WTC11 (cell line): Measurements from ENCODE around the gene C1QTNF8. TPM values are rescaled to one million over a fixed set of nuclear protein-coding genes. Genes with fewer than 3 reads are reported as not detected.

Experiments used
- ATAC-seq: fragments of 200-7000 bp; cut with Tn5 transposase; 2 replicates; pipeline ENCODE4 v1.10.0; 2021; ENCODE audit warnings: mild to moderate bottlenecking, moderate library complexity
- CTCF ChIA-PET: fragments of 300-600 bp; sonication (Branson Sonifier 250); formaldehyde crosslinking; loops from one replicate; lab custom pipeline; 2021; ENCODE audit warnings: antibody characterized with exemption; lab: Charles Lee
- POLR2A ChIA-PET: fragments of 350-600 bp; sonication (Branson Sonifier 250); formaldehyde crosslinking; loops from one replicate; lab custom pipeline; 2021; ENCODE audit warnings: antibody characterized with exemption; lab: Charles Lee
- DNase-seq: peaks from one replicate; pipeline ENCODE4 v3.0.0; 2021; ENCODE audit warnings: low spot score
- H3K27ac Mint-ChIP-seq: 2 replicates; pipeline ENCODE4 v1.8.0; 2021; ENCODE audit warnings: mixed read lengths
- H3K27me3 Mint-ChIP-seq: 2 replicates; pipeline ENCODE4 v1.8.0; 2021; ENCODE audit warnings: low read depth, mild to moderate bottlenecking, moderate library complexity, mixed read lengths
- H3K36me3 Mint-ChIP-seq: 2 replicates; pipeline ENCODE4 v1.8.0; 2021; ENCODE audit warnings: mixed read lengths
- H3K4me1 Mint-ChIP-seq: 2 replicates; pipeline ENCODE4 v1.8.0; 2022; ENCODE audit warnings: mixed read lengths
- H3K4me3 Mint-ChIP-seq: 2 replicates; pipeline ENCODE4 v1.8.0; 2021; ENCODE audit warnings: mild to moderate bottlenecking, moderate library complexity, mixed read lengths
- H3K9me3 Mint-ChIP-seq: 2 replicates; pipeline ENCODE4 v1.8.0; 2021; ENCODE audit warnings: mixed read lengths
- CBFB ChIP-seq: sonication (generic); formaldehyde crosslinking; IDR thresholded peaks from 2 replicates; pipeline ENCODE4 v1.8.1; 2022; ENCODE audit warnings: mild to moderate bottlenecking, low read depth, missing genetic modification reagents
- FOXP1 ChIP-seq: sonication (generic); formaldehyde crosslinking; IDR thresholded peaks from 2 replicates; pipeline ENCODE4 v1.8.0; 2022; ENCODE audit warnings: missing genetic modification reagents, mild to moderate bottlenecking, moderate library complexity, borderline replicate concordance
- GTF2I ChIP-seq: fragments of 250-450 bp; sonication (Bioruptor Pico); conservative IDR thresholded peaks from 2 replicates; pipeline ENCODE4 v1.4.0; 2021; ENCODE audit warnings: mild to moderate bottlenecking
- HMGA2 ChIP-seq: fragments of 250-450 bp; sonication (Bioruptor Pico); IDR thresholded peaks from 2 replicates; pipeline ENCODE4 v1.4.0; 2021; ENCODE audit warnings: mild to moderate bottlenecking, moderate library complexity
- JUN ChIP-seq: sonication (generic); formaldehyde crosslinking; IDR thresholded peaks from 2 replicates; pipeline ENCODE4 v1.8.0; 2023; ENCODE audit warnings: mild to moderate bottlenecking, missing genetic modification reagents
- MXD4 ChIP-seq: fragments of 250-450 bp; sonication (Bioruptor Pico); IDR thresholded peaks from 2 replicates; pipeline ENCODE4 v1.8.0; 2021; ENCODE audit warnings: mild to moderate bottlenecking, moderate library complexity, borderline replicate concordance
- NR3C1 ChIP-seq: sonication (generic); formaldehyde crosslinking; conservative IDR thresholded peaks from 2 replicates; pipeline ENCODE4 v1.8.1; 2023; ENCODE audit warnings: low read depth, mild to moderate bottlenecking, missing genetic modification reagents
- OVOL2 ChIP-seq: fragments of 250-450 bp; sonication (Bioruptor Pico); IDR thresholded peaks from 2 replicates; pipeline ENCODE4 v1.9.0; 2021; ENCODE audit warnings: mild to moderate bottlenecking, borderline replicate concordance
- ZNF121 ChIP-seq: sonication (generic); formaldehyde crosslinking; IDR thresholded peaks from 2 replicates; pipeline ENCODE4 v1.8.0; 2023; ENCODE audit warnings: missing genetic modification reagents
- ZNF138 ChIP-seq: sonication (generic); formaldehyde crosslinking; conservative IDR thresholded peaks from 2 replicates; pipeline ENCODE4 v1.8.1; 2022; ENCODE audit warnings: mild to moderate bottlenecking, moderate library complexity, missing genetic modification reagents
- ZNF671 ChIP-seq: fragments of 250-450 bp; sonication (Bioruptor Pico); IDR thresholded peaks from 2 replicates; pipeline ENCODE4 v1.8.0; 2021; ENCODE audit warnings: mild to moderate bottlenecking
- total RNA-seq: library from RNA; stranded (reverse); gene quantifications from 3 replicates; pipeline ENCODE4 v1.2.3, GENCODE V29; 2021
- TF ChIP-seq, protein P1 (sequence below): sonication (generic); formaldehyde crosslinking; IDR thresholded peaks from 2 replicates; pipeline ENCODE4 v1.8.0; 2022; ENCODE audit warnings: missing genetic modification reagents
- TF ChIP-seq, protein P2 (sequence below): fragments of 250-450 bp; sonication (Bioruptor Pico); IDR thresholded peaks from 2 replicates; pipeline ENCODE4 v1.9.0; 2021; ENCODE audit warnings: mild to moderate bottlenecking, borderline replicate concordance
- TF ChIP-seq, protein P3 (sequence below): sonication (generic); formaldehyde crosslinking; IDR thresholded peaks from 2 replicates; pipeline ENCODE4 v1.8.1; 2023; ENCODE audit warnings: mild to moderate bottlenecking, moderate library complexity, missing genetic modification reagents
- TF ChIP-seq, protein P4 (sequence below): sonication (generic); formaldehyde crosslinking; IDR thresholded peaks from 2 replicates; pipeline ENCODE4 v1.8.1; 2023; ENCODE audit warnings: mild to moderate bottlenecking, missing genetic modification reagents
- TF ChIP-seq, protein P5 (sequence below): sonication (generic); formaldehyde crosslinking; IDR thresholded peaks from 2 replicates; pipeline ENCODE4 v1.8.0; 2022; ENCODE audit warnings: mild to moderate bottlenecking, missing genetic modification reagents
- TF ChIP-seq, protein P6 (sequence below): sonication (generic); formaldehyde crosslinking; IDR thresholded peaks from 2 replicates; pipeline ENCODE4 v1.8.1; 2023; ENCODE audit warnings: mild to moderate bottlenecking, missing genetic modification reagents

The C1QTNF8 gene
- total RNA-seq, 1 experiment from 2014 or later = 0.13 TPM

DNA sequence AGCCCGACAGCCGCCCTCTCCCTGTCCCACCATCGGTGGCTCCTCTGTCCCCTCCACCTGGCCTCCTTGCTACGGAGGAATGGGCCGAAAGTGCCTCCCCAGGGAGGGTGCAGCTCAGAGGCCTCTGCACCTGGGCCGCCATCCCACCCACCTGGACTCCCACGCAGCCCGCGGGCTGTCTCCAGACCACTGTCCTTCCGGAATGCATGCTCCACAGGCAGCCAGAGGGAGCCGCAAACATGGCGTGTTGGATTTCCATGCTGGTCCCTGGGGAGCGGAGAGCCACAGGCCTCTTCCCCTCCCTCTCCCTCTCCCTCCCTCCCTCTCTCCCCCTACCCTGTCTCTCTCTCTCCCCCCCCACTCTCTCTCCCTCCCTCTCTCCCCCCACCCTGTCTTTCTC, 20.5 kb downstream of the C1QTNF8 start (continued):
- TF ChIP-seq, protein P1, sequence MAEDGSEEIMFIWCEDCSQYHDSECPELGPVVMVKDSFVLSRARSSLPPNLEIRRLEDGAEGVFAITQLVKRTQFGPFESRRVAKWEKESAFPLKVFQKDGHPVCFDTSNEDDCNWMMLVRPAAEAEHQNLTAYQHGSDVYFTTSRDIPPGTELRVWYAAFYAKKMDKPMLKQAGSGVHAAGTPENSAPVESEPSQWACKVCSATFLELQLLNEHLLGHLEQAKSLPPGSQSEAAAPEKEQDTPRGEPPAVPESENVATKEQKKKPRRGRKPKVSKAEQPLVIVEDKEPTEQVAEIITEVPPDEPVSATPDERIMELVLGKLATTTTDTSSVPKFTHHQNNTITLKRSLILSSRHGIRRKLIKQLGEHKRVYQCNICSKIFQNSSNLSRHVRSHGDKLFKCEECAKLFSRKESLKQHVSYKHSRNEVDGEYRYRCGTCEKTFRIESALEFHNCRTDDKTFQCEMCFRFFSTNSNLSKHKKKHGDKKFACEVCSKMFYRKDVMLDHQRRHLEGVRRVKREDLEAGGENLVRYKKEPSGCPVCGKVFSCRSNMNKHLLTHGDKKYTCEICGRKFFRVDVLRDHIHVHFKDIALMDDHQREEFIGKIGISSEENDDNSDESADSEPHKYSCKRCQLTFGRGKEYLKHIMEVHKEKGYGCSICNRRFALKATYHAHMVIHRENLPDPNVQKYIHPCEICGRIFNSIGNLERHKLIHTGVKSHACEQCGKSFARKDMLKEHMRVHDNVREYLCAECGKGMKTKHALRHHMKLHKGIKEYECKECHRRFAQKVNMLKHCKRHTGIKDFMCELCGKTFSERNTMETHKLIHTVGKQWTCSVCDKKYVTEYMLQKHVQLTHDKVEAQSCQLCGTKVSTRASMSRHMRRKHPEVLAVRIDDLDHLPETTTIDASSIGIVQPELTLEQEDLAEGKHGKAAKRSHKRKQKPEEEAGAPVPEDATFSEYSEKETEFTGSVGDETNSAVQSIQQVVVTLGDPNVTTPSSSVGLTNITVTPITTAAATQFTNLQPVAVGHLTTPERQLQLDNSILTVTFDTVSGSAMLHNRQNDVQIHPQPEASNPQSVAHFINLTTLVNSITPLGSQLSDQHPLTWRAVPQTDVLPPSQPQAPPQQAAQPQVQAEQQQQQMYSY (CRISPR knock-in tag) = no peak
- TF ChIP-seq CBFB (no peak), NR3C1 (no peak), ZNF121 (CRISPR knock-in tag) (no peak), JUN (CRISPR knock-in tag) (no peak)
- TF ChIP-seq, all 79 proteins: peak for 0

DNA sequence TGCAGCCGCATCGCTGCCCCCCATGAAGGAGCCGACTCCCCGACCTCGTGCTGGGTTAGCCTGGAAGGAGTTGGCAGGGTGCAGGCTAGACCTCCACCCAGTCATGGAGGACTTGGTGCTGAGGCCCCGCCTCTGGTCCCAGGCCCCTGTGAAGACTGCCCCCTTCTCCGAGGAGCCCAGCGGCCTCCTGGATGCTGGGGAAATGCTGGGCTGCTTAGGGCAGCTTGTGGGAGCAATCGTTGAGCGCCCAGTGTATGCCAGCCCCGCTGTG, 21.7 kb downstream of the C1QTNF8 start:
- ATAC-seq = no peak
- TF ChIP-seq ZNF138 (CRISPR knock-in tag) (no peak), FOXP1 (CRISPR knock-in tag) (no peak), ZNF671 (CRISPR knock-in tag) (no peak), GTF2I (no peak), OVOL2 (no peak), HMGA2 (CRISPR knock-in tag) (no peak), MXD4 (no peak)
- TF ChIP-seq, protein P2, sequence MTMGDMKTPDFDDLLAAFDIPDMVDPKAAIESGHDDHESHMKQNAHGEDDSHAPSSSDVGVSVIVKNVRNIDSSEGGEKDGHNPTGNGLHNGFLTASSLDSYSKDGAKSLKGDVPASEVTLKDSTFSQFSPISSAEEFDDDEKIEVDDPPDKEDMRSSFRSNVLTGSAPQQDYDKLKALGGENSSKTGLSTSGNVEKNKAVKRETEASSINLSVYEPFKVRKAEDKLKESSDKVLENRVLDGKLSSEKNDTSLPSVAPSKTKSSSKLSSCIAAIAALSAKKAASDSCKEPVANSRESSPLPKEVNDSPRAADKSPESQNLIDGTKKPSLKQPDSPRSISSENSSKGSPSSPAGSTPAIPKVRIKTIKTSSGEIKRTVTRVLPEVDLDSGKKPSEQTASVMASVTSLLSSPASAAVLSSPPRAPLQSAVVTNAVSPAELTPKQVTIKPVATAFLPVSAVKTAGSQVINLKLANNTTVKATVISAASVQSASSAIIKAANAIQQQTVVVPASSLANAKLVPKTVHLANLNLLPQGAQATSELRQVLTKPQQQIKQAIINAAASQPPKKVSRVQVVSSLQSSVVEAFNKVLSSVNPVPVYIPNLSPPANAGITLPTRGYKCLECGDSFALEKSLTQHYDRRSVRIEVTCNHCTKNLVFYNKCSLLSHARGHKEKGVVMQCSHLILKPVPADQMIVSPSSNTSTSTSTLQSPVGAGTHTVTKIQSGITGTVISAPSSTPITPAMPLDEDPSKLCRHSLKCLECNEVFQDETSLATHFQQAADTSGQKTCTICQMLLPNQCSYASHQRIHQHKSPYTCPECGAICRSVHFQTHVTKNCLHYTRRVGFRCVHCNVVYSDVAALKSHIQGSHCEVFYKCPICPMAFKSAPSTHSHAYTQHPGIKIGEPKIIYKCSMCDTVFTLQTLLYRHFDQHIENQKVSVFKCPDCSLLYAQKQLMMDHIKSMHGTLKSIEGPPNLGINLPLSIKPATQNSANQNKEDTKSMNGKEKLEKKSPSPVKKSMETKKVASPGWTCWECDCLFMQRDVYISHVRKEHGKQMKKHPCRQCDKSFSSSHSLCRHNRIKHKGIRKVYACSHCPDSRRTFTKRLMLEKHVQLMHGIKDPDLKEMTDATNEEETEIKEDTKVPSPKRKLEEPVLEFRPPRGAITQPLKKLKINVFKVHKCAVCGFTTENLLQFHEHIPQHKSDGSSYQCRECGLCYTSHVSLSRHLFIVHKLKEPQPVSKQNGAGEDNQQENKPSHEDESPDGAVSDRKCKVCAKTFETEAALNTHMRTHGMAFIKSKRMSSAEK (CRISPR knock-in tag) = no peak
- TF ChIP-seq, protein P3, sequence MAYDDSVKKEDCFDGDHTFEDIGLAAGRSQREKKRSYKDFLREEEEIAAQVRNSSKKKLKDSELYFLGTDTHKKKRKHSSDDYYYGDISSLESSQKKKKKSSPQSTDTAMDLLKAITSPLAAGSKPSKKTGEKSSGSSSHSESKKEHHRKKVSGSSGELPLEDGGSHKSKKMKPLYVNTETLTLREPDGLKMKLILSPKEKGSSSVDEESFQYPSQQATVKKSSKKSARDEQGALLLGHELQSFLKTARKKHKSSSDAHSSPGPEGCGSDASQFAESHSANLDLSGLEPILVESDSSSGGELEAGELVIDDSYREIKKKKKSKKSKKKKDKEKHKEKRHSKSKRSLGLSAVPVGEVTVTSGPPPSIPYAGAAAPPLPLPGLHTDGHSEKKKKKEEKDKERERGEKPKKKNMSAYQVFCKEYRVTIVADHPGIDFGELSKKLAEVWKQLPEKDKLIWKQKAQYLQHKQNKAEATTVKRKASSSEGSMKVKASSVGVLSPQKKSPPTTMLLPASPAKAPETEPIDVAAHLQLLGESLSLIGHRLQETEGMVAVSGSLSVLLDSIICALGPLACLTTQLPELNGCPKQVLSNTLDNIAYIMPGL (CRISPR knock-in tag) = no peak
- TF ChIP-seq, protein P4, sequence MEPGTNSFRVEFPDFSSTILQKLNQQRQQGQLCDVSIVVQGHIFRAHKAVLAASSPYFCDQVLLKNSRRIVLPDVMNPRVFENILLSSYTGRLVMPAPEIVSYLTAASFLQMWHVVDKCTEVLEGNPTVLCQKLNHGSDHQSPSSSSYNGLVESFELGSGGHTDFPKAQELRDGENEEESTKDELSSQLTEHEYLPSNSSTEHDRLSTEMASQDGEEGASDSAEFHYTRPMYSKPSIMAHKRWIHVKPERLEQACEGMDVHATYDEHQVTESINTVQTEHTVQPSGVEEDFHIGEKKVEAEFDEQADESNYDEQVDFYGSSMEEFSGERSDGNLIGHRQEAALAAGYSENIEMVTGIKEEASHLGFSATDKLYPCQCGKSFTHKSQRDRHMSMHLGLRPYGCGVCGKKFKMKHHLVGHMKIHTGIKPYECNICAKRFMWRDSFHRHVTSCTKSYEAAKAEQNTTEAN (CRISPR knock-in tag) = no peak
- TF ChIP-seq, protein P5, sequence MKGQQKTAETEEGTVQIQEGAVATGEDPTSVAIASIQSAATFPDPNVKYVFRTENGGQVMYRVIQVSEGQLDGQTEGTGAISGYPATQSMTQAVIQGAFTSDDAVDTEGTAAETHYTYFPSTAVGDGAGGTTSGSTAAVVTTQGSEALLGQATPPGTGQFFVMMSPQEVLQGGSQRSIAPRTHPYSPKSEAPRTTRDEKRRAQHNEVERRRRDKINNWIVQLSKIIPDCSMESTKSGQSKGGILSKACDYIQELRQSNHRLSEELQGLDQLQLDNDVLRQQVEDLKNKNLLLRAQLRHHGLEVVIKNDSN (CRISPR knock-in tag) = no peak
- TF ChIP-seq, protein P6, sequence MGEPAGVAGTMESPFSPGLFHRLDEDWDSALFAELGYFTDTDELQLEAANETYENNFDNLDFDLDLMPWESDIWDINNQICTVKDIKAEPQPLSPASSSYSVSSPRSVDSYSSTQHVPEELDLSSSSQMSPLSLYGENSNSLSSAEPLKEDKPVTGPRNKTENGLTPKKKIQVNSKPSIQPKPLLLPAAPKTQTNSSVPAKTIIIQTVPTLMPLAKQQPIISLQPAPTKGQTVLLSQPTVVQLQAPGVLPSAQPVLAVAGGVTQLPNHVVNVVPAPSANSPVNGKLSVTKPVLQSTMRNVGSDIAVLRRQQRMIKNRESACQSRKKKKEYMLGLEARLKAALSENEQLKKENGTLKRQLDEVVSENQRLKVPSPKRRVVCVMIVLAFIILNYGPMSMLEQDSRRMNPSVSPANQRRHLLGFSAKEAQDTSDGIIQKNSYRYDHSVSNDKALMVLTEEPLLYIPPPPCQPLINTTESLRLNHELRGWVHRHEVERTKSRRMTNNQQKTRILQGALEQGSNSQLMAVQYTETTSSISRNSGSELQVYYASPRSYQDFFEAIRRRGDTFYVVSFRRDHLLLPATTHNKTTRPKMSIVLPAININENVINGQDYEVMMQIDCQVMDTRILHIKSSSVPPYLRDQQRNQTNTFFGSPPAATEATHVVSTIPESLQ (CRISPR knock-in tag) = no peak
- Mint-ChIP-seq H3K27me3 (peaks cover 6% of the 10 kb centered on the region; the same call in 1 of the 2 replicates), H3K36me3 (no peaks in the 10 kb centered on the region), H3K4me3 (no peak overlapping the region), H3K4me1 (peaks cover 7% of the 10 kb centered on the region), H3K27ac (no peak overlapping the region), H3K9me3 (no peaks in the 10 kb centered on the region)
- ChIA-PET POLR2A (interaction anchor here (0.6 kb wide), 1 partner anchor 263 kb away, joined by 4 read pairs; no protein-coding TSS in a partner anchor), CTCF (interaction anchor here (0.6 to 9.0 kb wide), 10 partner anchors 10 to 346 kb away, joined by 3 to 97 read pairs (median 6); no protein-coding TSS in a partner anchor)
- no peak for DNase-seq
